Uterus (tissue), 2 donors: ENCODE measurements around the gene DMD.

Experiments used
- CTCF ChIP-seq, 4 experiments: fragments of 200-600 bp in 2 of 4; fragments of 450-650 bp in 2 of 4; sonication (generic) in 2 of 4; IDR thresholded peaks; one replicate each; pipeline ENCODE4 v1.5.1; 2016 to 2019; ENCODE audit warnings: antibody characterized with exemption in 4 of 4, mild to moderate bottlenecking in 2 of 4, moderate library complexity in 1 of 4
- POLR2A ChIP-seq, 2 donors: fragments of 450-650 bp; IDR thresholded peaks; one replicate each; pipeline ENCODE4 v1.6.1; 2016; ENCODE audit warnings: antibody characterized with exemption in 2 of 2, mild to moderate bottlenecking in 1 of 2, moderate library complexity in 1 of 2

- TF ChIP-seq POLR2A (IDR thresholded peaks at IDR 0.05) (no peak), CTCF (IDR thresholded peaks at IDR 0.05) (no peak)
These were observed 1607.8 kb downstream of the DMD start for GRCh38 chrX:31603411-31604120.
